CD4-positive, alpha-beta T cell (primary cell): ENCODE results near the gene ZNF385D. TPM values are rescaled to one million over a fixed set of nuclear protein-coding genes. Genes with fewer than 3 reads are reported as not detected.

Experiments
- ATAC-seq: fragments of 200-7000 bp; cut with Tn5 transposase; one replicate; pipeline ENCODE4 v1.10.0; 2022; ENCODE audit warnings: mild to moderate bottlenecking; ENCODE audit not compliant: poor library complexity
- CTCF ChIA-PET: fragments of 350-600 bp; sonication (Branson Sonifier 250); formaldehyde crosslinking; loops from one replicate; lab custom pipeline; 2021; ENCODE audit warnings: antibody characterized with exemption, inconsistent platforms; lab: Charles Lee
- POLR2A ChIA-PET: fragments of 350-600 bp; sonication (Branson Sonifier 250); formaldehyde crosslinking; loops from one replicate; lab custom pipeline; 2021; ENCODE audit warnings: antibody characterized with exemption, inconsistent platforms; lab: Charles Lee
- DNase-seq, 14 experiments: peaks; one replicate each; pipeline ENCODE4 v3.0.0-alpha.2; 2013 to 2020; ENCODE audit warnings: mixed read lengths in 2 of 14
- H3K27ac ChIP-seq, 2 donors: one replicate each; pipeline versions ENCODE4 v1.5.1 to v1.7.0; 2013; ENCODE audit warnings: low read length in 2 of 2, low read depth in 1 of 2, mild to moderate bottlenecking in 1 of 2
- H3K27me3 ChIP-seq, 2 experiments: 1 replicate in 1 of 2; 2 replicates in 1 of 2; pipeline versions ENCODE4 v1.6.1 to v1.7.0; 2013; ENCODE audit warnings: low read length in 2 of 2, control low read depth in 1 of 2, mild to moderate bottlenecking in 1 of 2, moderate library complexity in 1 of 2; ENCODE audit not compliant: insufficient read depth in 2 of 2, control insufficient read depth in 1 of 2
- H3K36me3 ChIP-seq: one replicate; pipeline ENCODE4 v1.6.1; 2013; ENCODE audit warnings: low read length, control low read depth; ENCODE audit not compliant: insufficient read depth
- H3K4me1 ChIP-seq: one replicate; pipeline ENCODE4 v1.6.1; 2013; ENCODE audit warnings: low read length, control low read depth; ENCODE audit not compliant: insufficient read depth
- H3K4me3 ChIP-seq: one replicate; pipeline ENCODE4 v1.5.1; 2013; ENCODE audit warnings: mild to moderate bottlenecking, low read length, moderate library complexity
- H3K9me3 ChIP-seq, 2 experiments: 1 replicate in 1 of 2; 2 replicates in 1 of 2; pipeline versions ENCODE4 v1.6.1 to v1.7.0; 2013; ENCODE audit warnings: low read length in 2 of 2, mild to moderate bottlenecking in 2 of 2, control low read depth in 1 of 2, moderate library complexity in 1 of 2; ENCODE audit not compliant: control insufficient read depth in 1 of 2, insufficient read depth in 1 of 2
- H3K27ac Mint-ChIP-seq: one replicate; pipeline ENCODE4 v1.8.0; 2020; ENCODE audit warnings: mixed read lengths
- H3K27me3 Mint-ChIP-seq: one replicate; pipeline ENCODE4 v1.8.0; 2021; ENCODE audit warnings: mixed read lengths
- H3K36me3 Mint-ChIP-seq: one replicate; pipeline ENCODE4 v1.8.0; 2021; ENCODE audit warnings: low read depth, mixed read lengths
- H3K4me1 Mint-ChIP-seq: one replicate; pipeline ENCODE4 v1.8.0; 2021; ENCODE audit warnings: low read depth, mixed read lengths
- H3K4me3 Mint-ChIP-seq: one replicate; pipeline ENCODE4 v1.8.0; 2020; ENCODE audit warnings: mild to moderate bottlenecking, mixed read lengths
- H3K9me3 Mint-ChIP-seq: one replicate; pipeline ENCODE4 v1.8.0; 2020; ENCODE audit warnings: mixed read lengths
- intact Hi-C, 2 experiments: fragments of 100-400 bp; cut with DNase I in 1 of 2; cut with micrococcal nuclease in 1 of 2; formaldehyde crosslinking; loops; one replicate each; pipeline versions ENCODE4 v1.15.1 to v1.9.0; 2023 to 2025; cut with DNase I, micrococcal nuclease
- total RNA-seq, 174 experiments: library from RNA in 2 of 174; stranded (reverse) in 2 of 174; gene quantifications; one replicate each; pipeline ENCODE4 v1.2.3 and lab custom pipeline; 2021 to 2026
- TF ChIP-seq, protein P1 (sequence below): fragments of 200-600 bp; IDR thresholded peaks from one replicate; pipeline ENCODE4 v1.8.0; 2022; ENCODE audit warnings: antibody characterized with exemption, mild to moderate bottlenecking

ZNF385D gene
- total RNA-seq, 2 experiments from 2014 or later, result not detected

DNA sequence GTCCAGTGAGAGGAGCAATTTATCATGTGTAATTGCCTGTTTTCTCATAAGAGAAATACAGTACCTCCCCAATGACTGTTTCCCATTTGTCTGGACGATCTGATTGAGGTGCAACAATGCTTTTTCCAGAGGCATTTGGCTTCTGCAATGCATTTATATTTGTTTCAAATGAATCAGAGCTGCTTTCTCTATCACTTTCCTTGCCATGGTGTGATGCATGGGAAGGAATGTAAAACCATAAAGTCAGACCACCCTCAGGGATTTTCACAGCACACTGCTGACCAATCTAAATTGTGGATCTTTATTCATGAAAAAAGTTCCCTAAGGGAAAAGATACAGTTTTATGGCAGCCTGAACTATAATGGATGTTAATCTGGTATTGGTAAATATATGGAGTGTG lies 333.0 kb downstream of the ZNF385D start:
- ChIA-PET CTCF (no interaction called here), POLR2A (no interaction called here)
- Mint-ChIP-seq H3K27me3 (no peaks in the 10 kb centered on the region), H3K4me3 (no peak overlapping the region), H3K9me3 (peaks cover 9% of the 10 kb centered on the region), H3K27ac (no peak overlapping the region), H3K4me1 (no peaks in the 10 kb centered on the region), H3K36me3 (no peaks in the 10 kb centered on the region)
- TF ChIP-seq, protein P1, sequence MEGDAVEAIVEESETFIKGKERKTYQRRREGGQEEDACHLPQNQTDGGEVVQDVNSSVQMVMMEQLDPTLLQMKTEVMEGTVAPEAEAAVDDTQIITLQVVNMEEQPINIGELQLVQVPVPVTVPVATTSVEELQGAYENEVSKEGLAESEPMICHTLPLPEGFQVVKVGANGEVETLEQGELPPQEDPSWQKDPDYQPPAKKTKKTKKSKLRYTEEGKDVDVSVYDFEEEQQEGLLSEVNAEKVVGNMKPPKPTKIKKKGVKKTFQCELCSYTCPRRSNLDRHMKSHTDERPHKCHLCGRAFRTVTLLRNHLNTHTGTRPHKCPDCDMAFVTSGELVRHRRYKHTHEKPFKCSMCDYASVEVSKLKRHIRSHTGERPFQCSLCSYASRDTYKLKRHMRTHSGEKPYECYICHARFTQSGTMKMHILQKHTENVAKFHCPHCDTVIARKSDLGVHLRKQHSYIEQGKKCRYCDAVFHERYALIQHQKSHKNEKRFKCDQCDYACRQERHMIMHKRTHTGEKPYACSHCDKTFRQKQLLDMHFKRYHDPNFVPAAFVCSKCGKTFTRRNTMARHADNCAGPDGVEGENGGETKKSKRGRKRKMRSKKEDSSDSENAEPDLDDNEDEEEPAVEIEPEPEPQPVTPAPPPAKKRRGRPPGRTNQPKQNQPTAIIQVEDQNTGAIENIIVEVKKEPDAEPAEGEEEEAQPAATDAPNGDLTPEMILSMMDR, result no peak
- Histone ChIP-seq H3K4me3 (no peak overlapping the region), H3K9me3 (no peaks in the 10 kb centered on the region), H3K27ac (no peak overlapping the region), H3K36me3 (no peaks in the 10 kb centered on the region), H3K27me3 (no peaks in the 10 kb centered on the region), H3K4me1 (no peaks in the 10 kb centered on the region)
- intact Hi-C loops, result no loop called here
- ATAC-seq (no peak), DNase-seq (no peak)

DNA sequence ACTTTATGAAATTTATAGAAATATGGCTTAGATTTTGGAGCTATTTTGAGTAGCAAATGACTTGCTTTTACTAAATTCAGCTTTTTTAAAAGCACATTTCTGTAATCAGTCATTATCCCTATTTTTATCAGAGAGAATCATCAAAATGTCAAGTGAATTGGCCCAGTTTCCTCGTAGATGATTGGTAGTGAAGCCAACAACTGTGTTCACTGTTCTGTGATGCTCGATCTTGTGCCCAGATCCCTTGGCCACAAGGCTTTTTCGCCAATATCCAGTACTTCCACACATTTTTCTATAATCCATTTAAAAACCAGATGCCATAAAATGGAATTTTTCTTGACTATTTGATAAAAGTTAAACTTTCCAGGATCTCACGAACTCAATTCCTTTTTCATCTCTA lies 336.5 kb downstream of the ZNF385D start:
- Mint-ChIP-seq H3K36me3 (no peaks in the 10 kb centered on the region), H3K4me1 (no peaks in the 10 kb centered on the region), H3K27ac (no peak overlapping the region), H3K27me3 (no peaks in the 10 kb centered on the region), H3K9me3 (peaks cover 8% of the 10 kb centered on the region), H3K4me3 (no peak overlapping the region)
- ChIA-PET CTCF (interaction anchor here (1.1 kb wide), 1 partner anchor 34 kb away, joined by 3 read pairs; no protein-coding TSS in a partner anchor), POLR2A (no interaction called here)
- intact Hi-C loops, result no loop called here
- Histone ChIP-seq H3K36me3 (no peaks in the 10 kb centered on the region), H3K9me3 (no peaks in the 10 kb centered on the region), H3K27me3 (no peaks in the 10 kb centered on the region), H3K4me3 (no peak overlapping the region), H3K27ac (no peak overlapping the region), H3K4me1 (no peaks in the 10 kb centered on the region)
- DNase-seq, result no peak
- TF ChIP-seq, protein P1, result no peak
- ATAC-seq, result no peak

DNA sequence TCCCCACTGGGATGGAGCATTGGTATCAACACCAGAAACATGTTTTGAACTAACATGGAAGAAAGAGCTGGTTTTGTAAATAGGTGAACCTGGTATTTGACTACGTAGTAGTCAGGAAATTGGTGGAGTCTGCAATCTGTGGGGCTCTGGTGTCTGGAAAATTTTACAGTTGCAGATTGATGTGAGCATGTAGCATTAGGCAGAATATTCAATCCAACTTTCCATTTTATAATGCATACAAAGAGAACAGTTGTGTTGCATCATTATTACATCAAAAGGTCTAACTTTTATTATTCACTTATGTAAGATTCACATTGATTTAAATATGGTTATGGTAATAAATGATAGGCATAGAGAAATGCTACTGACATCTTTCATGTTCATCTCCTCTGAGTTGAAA lies 340.0 kb downstream of the ZNF385D start:
- Histone ChIP-seq H3K36me3 (no peaks in the 10 kb centered on the region), H3K4me1 (no peaks in the 10 kb centered on the region), H3K27me3 (no peaks in the 10 kb centered on the region), H3K27ac (no peak overlapping the region), H3K4me3 (no peak overlapping the region), H3K9me3 (peaks cover 0 to 5% of the 10 kb centered on the region in 2 experiments)
- Mint-ChIP-seq H3K27ac (no peak overlapping the region), H3K27me3 (no peaks in the 10 kb centered on the region), H3K36me3 (no peaks in the 10 kb centered on the region), H3K4me1 (no peaks in the 10 kb centered on the region), H3K4me3 (no peak overlapping the region), H3K9me3 (peaks cover 2% of the 10 kb centered on the region)
- DNase-seq (no peak), ATAC-seq (no peak)
- ChIA-PET POLR2A (no interaction called here), CTCF (no interaction called here)
- TF ChIP-seq, protein P1, result no peak
- intact Hi-C loops, result no loop called here
